Stomach (tissue), 4 donors: ENCODE results near the gene ELP1.
"Not testable (repeated sequence)": the region's sequence is repeated elsewhere in the genome, so short reads cannot be mapped to it uniquely, and the experiment has no call there.

ENCODE experiments used
- CTCF ChIP-seq, 7 experiments: fragments of 450-650 bp in 4 of 7; fragments of 200-600 bp in 3 of 7; sonication (generic) in 3 of 7; IDR thresholded peaks; one replicate each; pipeline ENCODE4 v1.5.1; 2016 to 2019; ENCODE audit warnings: antibody characterized with exemption in 7 of 7, control low read depth in 2 of 7, mild to moderate bottlenecking in 1 of 7
- POLR2A ChIP-seq, 4 donors: fragments of 450-650 bp; IDR thresholded peaks; one replicate each; pipeline ENCODE4 v1.6.1; 2016; ENCODE audit warnings: antibody characterized with exemption in 4 of 4, control low read depth in 2 of 4, mild to moderate bottlenecking in 1 of 4, moderate library complexity in 1 of 4
- POLR2AphosphoS5 ChIP-seq, 3 donors: sonication (generic); formaldehyde crosslinking; IDR thresholded peaks; one replicate each; pipeline ENCODE4 v1.6.1; 2016; ENCODE audit warnings: antibody characterized with exemption in 3 of 3

DNA sequence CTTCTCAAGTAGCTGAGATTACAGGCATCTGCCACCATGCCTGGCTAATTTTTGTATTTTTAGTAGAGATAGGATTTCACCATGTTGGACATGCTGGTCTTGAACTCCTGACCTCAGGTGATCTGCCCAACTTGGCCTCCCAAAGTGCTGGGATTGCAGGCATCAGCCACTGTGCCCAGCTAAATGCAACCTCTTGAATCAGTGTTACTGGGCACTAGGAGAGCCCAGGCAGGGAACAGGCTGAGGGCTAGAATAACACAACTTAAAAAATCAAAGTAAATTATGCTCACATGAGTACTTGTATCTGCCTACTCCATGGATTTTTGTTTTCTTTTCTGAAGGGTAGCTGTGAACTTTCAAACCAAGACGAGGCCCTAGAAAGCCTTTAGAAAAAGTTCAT is 13.5 kb downstream of the ELP1 start:
- TF ChIP-seq POLR2A, POLR2AphosphoS5, CTCF (IDR thresholded peaks at IDR 0.05): not testable (repeated sequence)
